Natural killer cell (primary cell): ENCODE data around the gene DPY19L2. TPM values are rescaled to one million over a fixed set of nuclear protein-coding genes. Genes with fewer than 3 reads are reported as not detected.
"Not testable (repeated sequence)": the region's sequence is repeated elsewhere in the genome, so short reads cannot be mapped to it uniquely, and the experiment has no call there.

Experiments used
- ATAC-seq, 3 donors: fragments of 150-1000 bp in 2 of 3; fragments of 200-7000 bp in 1 of 3; cut with Tn5 transposase; 1 replicate in 1 of 3; 2 replicates in 2 of 3; pipeline ENCODE4 v1.10.0; 2021; ENCODE audit warnings: mild to moderate bottlenecking in 2 of 3, moderate library complexity in 2 of 3
- DNase-seq, 2 donors: peaks; one replicate each; pipeline versions ENCODE4 v3.0.0 to v3.0.0-alpha.2; 2013 to 2021; ENCODE audit warnings: mixed read lengths in 1 of 2
- H3K27ac ChIP-seq: one replicate; pipeline ENCODE4 v1.5.1; 2013; ENCODE audit warnings: mild to moderate bottlenecking, low read length
- H3K27me3 ChIP-seq: one replicate; pipeline ENCODE4 v1.6.1; 2013; ENCODE audit warnings: low read length; ENCODE audit not compliant: control insufficient read depth, insufficient read depth
- H3K36me3 ChIP-seq: one replicate; pipeline ENCODE4 v1.6.1; 2013; ENCODE audit warnings: low read length; ENCODE audit not compliant: control insufficient read depth, insufficient read depth
- H3K4me1 ChIP-seq: one replicate; pipeline ENCODE4 v1.6.1; 2013; ENCODE audit warnings: low read length; ENCODE audit not compliant: control insufficient read depth, insufficient read depth
- H3K4me3 ChIP-seq: one replicate; pipeline ENCODE4 v1.5.1; 2013; ENCODE audit warnings: low read length
- H3K9me3 ChIP-seq: one replicate; pipeline ENCODE4 v1.6.1; 2013; ENCODE audit warnings: low read length; ENCODE audit not compliant: control insufficient read depth, insufficient read depth
- H3K27ac Mint-ChIP-seq, 2 donors: one replicate each; pipeline ENCODE4 v1.8.0; 2022; ENCODE audit warnings: mild to moderate bottlenecking in 2 of 2, mixed read lengths in 2 of 2, moderate library complexity in 1 of 2
- H3K27me3 Mint-ChIP-seq, 2 donors: one replicate each; pipeline ENCODE4 v1.8.0; 2022; ENCODE audit warnings: low read depth in 2 of 2, mixed read lengths in 2 of 2
- H3K36me3 Mint-ChIP-seq: one replicate; pipeline ENCODE4 v1.8.0; 2022; ENCODE audit warnings: mixed read lengths
- H3K4me1 Mint-ChIP-seq, 2 donors: one replicate each; pipeline ENCODE4 v1.8.0; 2022; ENCODE audit warnings: mixed read lengths in 2 of 2
- H3K4me3 Mint-ChIP-seq: one replicate; pipeline ENCODE4 v1.8.0; 2022; ENCODE audit warnings: mild to moderate bottlenecking, moderate library complexity, mixed read lengths
- H3K9me3 Mint-ChIP-seq, 2 donors: one replicate each; pipeline ENCODE4 v1.8.0; 2022; ENCODE audit warnings: mixed read lengths in 2 of 2
- CTCF ChIP-seq: fragments of 200-600 bp; IDR thresholded peaks from one replicate; pipeline ENCODE4 v1.8.0; 2022; ENCODE audit warnings: antibody characterized with exemption
- WGBS: methylation state at CpG from one replicate; pipeline ENCODE4 v1.1.7; 2013; ENCODE audit warnings: missing lambda C conversion rate; ENCODE audit not compliant: insufficient coverage; 5-methylcytosine and 5-hydroxymethylcytosine counted together
- intact Hi-C: fragments of 100-400 bp; cut with micrococcal nuclease; formaldehyde crosslinking; loops from one replicate; pipeline ENCODE4 v1.14.2; 2022
- total RNA-seq, 4 donors: library from RNA; stranded (reverse); fragments of 120-200 nt in 1 of 4; gene quantifications; one replicate each; pipeline versions ENCODE4 v1.2.3 to v1.2.4, GENCODE V29; 2013 to 2022

DPY19L2 gene
- 1 to 10 TPM in 1 of 3 donors, not detected in 2; 1.3 TPM for total RNA-seq
- 1.5 TPM for total RNA-seq (2013)

- no peaks in the 10 kb centered on the region for H3K36me3 ChIP-seq
- H3K4me3 ChIP-seq, result peak within 1 kb of the TSS; percentile 43
- Mint-ChIP-seq H3K27me3 (peaks cover 22% of the 10 kb centered on the region in 2 donors), H3K27ac (no peak within 1 kb of the TSS), H3K4me3 (peak within 1 kb of the TSS; percentile 80), H3K4me1 (peaks cover 0 to 4% of the 10 kb centered on the region in 2 donors), H3K36me3 (no peaks in the 10 kb centered on the region), H3K9me3 (no peaks in the 10 kb centered on the region)
- H3K27me3 ChIP-seq, result peaks cover 2% of the 10 kb centered on the region
- no peak for TF ChIP-seq CTCF
- WGBS, result under 1% methylated on average over 56 of the region's 56 CpGs
- ATAC-seq (peak; percentile 47 to 49 (median 48)), DNase-seq (peak in 1 of 2 donors; percentile 76)
- intact Hi-C loops, result no loop called here
- peaks cover 13% of the 10 kb centered on the region for H3K4me1 ChIP-seq
- H3K9me3 ChIP-seq, result no peaks in the 10 kb centered on the region
- H3K27ac ChIP-seq, result peak within 1 kb of the TSS; percentile 29
These were observed at the start of gene DPY19L2 for GRCh38 chr12:63668028-63668799. Gene DPY19L2, minus strand, starts transcription at chr12:63668493. Its CDS starts 100 bp downstream, at chr12:63668393.

- 90% methylated on average over 2 of the region's 4 CpGs for WGBS
- H3K27ac Mint-ChIP-seq, result not testable (repeated sequence)
These were observed 48.6 kb upstream of the DPY19L2 start for GRCh38 chr12:63716891-63717290.

GRCh38 chr12:63715107-63715625, 46.9 kb upstream of the DPY19L2 start:
- H3K9me3 Mint-ChIP-seq, intact Hi-C loops: not testable (repeated sequence)
- 89% methylated on average over 1 of the region's 3 CpGs for WGBS

More at GRCh38 chr12:63716891-63717290, 48.6 kb upstream of the DPY19L2 start:
- ATAC-seq, DNase-seq, H3K4me3 Mint-ChIP-seq, intact Hi-C loops, H3K36me3 ChIP-seq, H3K9me3 Mint-ChIP-seq, H3K4me3 ChIP-seq, H3K27ac ChIP-seq, H3K4me1 ChIP-seq, H3K36me3 Mint-ChIP-seq, H3K27me3 Mint-ChIP-seq, H3K9me3 ChIP-seq, H3K4me1 Mint-ChIP-seq, H3K27me3 ChIP-seq: not testable (repeated sequence)

GRCh38 chr12:63714409-63714808, 46.1 kb upstream of the DPY19L2 start:
- H3K27me3 Mint-ChIP-seq, DNase-seq, H3K9me3 Mint-ChIP-seq, H3K4me3 Mint-ChIP-seq, H3K4me1 Mint-ChIP-seq, H3K27ac Mint-ChIP-seq, ATAC-seq, H3K4me1 ChIP-seq, H3K27me3 ChIP-seq, H3K36me3 Mint-ChIP-seq, H3K36me3 ChIP-seq, H3K4me3 ChIP-seq, intact Hi-C loops, H3K27ac ChIP-seq, H3K9me3 ChIP-seq: not testable (repeated sequence)
- WGBS, result no CpG with 5 or more reads among the region's 1 CpG

More at GRCh38 chr12:63715107-63715625, 46.9 kb upstream of the DPY19L2 start:
- H3K4me3 ChIP-seq, H3K4me1 Mint-ChIP-seq, H3K36me3 ChIP-seq, H3K27ac ChIP-seq, H3K4me3 Mint-ChIP-seq, H3K27me3 ChIP-seq, H3K36me3 Mint-ChIP-seq, H3K4me1 ChIP-seq, DNase-seq, H3K27ac Mint-ChIP-seq, ATAC-seq, H3K9me3 ChIP-seq, H3K27me3 Mint-ChIP-seq: not testable (repeated sequence)

GRCh38 chr12:63713681-63714075, 45.4 kb upstream of the DPY19L2 start:
- intact Hi-C loops, H3K4me3 ChIP-seq, H3K27ac Mint-ChIP-seq, DNase-seq, ATAC-seq, H3K36me3 ChIP-seq, H3K9me3 ChIP-seq, H3K4me1 Mint-ChIP-seq, H3K4me1 ChIP-seq, H3K27ac ChIP-seq, H3K27me3 ChIP-seq, H3K36me3 Mint-ChIP-seq, H3K27me3 Mint-ChIP-seq, H3K4me3 Mint-ChIP-seq, H3K9me3 Mint-ChIP-seq: not testable (repeated sequence)
- 43% methylated on average over 2 of the region's 2 CpGs for WGBS

- H3K27me3 Mint-ChIP-seq, H3K27ac Mint-ChIP-seq, H3K4me3 ChIP-seq, H3K9me3 Mint-ChIP-seq, H3K36me3 ChIP-seq, H3K9me3 ChIP-seq, DNase-seq, H3K4me3 Mint-ChIP-seq, H3K36me3 Mint-ChIP-seq, H3K27me3 ChIP-seq, intact Hi-C loops, H3K27ac ChIP-seq, H3K4me1 ChIP-seq, ATAC-seq, H3K4me1 Mint-ChIP-seq: not testable (repeated sequence)
- WGBS, result no CpG with 5 or more reads among the region's 1 CpG
These were observed 44.8 kb upstream of the DPY19L2 start for GRCh38 chr12:63712979-63713680.

GRCh38 chr12:63712376-63712974, 44.2 kb upstream of the DPY19L2 start:
- H3K4me3 ChIP-seq, H3K4me1 Mint-ChIP-seq, H3K27me3 ChIP-seq, ATAC-seq, H3K36me3 Mint-ChIP-seq, H3K36me3 ChIP-seq, H3K9me3 ChIP-seq, H3K4me1 ChIP-seq, H3K27ac Mint-ChIP-seq, DNase-seq, H3K4me3 Mint-ChIP-seq, intact Hi-C loops, H3K27ac ChIP-seq, H3K27me3 Mint-ChIP-seq, H3K9me3 Mint-ChIP-seq: not testable (repeated sequence)
- no CpG with 5 or more reads among the region's 2 CpGs for WGBS
